ENCODE data around the gene SYMPK.

SYMPK gene

DNA sequence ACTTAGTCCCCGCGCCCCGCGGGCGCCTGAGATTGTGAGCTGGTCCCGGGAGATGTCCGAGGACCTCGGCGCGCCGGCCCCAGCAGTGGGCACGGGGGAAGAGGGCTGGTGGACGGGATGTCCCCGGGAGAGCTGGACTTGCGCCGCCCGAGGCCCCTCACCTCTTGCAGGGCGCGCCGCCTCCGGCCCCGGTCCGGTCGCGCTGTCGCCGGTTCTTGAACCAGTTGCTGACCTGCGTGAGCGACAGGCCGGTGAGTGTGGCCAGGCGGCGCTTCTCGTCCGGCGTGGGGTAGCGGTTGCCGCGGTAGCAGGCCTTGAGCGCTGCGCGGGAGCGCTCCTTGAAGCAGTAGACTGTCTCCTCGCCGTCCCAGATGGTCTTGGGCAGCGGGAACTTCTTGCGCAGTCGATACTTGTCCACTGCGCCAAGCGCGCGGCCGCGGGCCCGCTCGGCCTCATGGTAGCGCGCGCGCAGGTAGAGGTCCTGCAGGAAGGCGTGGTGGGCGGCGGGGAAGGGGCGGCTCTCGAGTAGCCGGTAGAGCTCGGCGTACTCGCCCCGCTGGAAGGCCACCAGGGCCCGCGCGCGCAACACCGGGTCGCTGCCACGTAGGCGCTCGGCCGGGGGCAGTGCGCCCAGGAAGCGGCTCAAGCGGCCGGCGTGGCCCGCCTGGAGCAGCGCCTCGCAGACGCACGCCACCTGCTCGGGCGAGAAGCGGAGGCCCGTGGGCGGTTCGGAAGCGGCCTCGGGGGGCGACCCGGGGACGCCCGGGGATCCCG is 94.9 kb downstream of the SYMPK start:
- DNase-seq (ENCODE audit: low read depth in 2 of 2, low spot score in 1 of 2) = no peak

DNA sequence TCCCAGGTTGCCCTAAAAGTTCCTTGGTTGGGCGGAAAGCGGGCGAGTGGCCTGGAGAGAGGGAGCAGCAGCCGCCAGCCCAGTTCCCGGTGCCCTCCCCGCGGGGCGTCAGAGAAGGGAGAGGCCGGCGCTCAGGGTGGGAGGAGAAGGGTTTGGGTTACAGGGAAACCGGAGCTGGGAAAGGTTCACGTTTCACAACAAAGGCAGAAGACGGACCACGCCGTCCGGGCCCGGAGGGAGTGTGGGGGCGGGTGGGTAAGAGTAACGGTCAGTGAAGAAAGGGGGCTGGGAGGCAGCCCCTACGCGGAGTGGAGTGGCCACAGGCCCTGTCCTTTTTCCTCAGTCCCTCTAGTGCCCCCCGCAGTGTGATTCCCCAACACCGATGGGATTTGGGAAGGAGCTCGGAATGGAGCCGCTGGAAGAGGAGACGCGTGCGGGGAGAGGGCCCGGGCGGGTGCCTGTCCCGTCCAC is 95.5 kb downstream of the SYMPK start:
- no peak for DNase-seq (ENCODE audit: low read depth in 2 of 2, low spot score in 1 of 2)

DNA sequence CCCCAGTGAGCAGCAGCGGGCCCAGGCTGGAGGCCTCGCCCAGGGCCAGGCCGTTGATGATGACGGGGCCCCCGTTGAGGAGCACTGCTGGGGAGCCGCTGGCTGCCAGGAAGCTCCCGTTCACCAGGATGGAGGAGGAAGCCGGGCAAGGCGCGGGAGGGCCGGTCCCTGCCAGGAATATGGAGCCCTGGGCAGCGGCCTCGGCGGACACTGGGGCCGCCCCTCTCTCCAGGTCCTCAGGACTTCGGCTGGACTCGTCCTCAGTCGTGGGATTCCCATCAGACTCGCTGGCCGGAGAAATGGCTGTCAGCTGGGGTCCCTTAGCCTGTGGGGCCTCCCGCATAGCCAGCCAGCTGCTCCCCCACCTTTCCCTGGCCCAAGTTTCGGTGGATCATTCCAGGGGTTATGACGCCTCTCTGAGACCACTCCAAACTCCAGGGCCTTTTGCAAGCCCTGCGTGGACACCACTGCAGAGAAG is 96.0 kb downstream of the SYMPK start:
- no peak for DNase-seq (ENCODE audit: low read depth in 2 of 2, low spot score in 1 of 2)

DNA sequence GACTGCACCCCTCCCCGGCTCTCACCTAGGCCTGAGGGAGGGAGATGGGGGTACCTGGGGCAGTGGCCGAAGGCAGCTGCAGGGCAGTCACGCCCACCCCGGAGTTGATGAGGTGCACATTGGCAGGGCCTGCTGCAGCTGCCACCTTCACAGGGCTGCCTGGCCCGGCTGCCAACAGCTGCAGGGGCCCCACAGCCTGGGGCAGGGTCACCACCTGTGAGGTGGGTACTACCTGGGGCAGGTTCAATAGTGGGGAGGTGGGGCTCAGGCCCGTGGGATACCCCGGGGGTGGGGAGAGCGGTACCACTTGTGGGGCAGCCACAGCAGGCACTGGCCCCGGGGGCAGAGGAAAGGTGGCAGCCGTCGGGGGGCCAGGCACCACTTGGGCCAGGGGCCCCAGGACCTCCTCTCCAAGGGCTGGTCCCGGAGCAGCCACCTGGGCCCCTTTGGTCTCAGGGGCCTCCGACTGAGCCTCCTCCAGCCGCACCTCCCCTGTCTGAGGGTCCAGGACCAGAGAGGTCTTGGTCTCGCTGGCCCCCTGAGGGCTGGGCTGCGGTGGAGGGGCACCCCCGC is 96.6 kb downstream of the SYMPK start:
- DNase-seq (ENCODE audit: low read depth in 2 of 2, low spot score in 1 of 2) = no peak

DNA sequence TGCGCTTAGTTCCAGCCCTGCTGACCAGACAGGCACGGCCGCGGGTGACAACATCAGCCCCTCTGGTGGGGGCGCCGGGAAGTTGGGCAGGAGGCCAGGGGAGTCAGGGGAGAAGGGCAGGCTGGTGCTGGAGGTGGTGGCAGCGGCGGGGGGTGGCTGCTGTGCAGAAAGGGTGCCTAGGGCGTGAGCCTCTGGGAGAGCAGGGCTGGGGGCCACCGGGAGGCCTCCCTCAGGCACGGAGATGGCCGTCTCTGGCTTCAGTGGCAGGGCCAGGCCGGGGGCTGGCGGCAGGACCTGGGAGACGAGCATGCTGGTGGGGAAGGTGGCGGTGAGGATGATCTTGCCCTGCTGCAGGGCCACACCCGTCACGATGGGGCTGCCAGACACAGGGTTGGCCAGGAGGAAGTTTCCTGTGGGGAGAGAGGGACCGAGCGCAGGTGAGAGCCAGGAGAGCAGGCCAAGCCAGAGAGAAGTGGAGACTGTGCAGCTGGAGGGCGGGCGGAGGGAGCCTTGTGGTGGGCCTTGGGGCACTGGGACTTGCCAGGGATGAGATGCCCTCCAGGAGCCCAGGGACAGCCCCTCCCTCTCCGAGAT is 97.1 kb downstream of the SYMPK start:
- DNase-seq (ENCODE audit: low read depth in 2 of 2, low spot score in 1 of 2) = no peak

Measured in stimulated activated CD8-positive, alpha-beta memory T cell treated with anti-CD3 and anti-CD28 coated beads, Interleukin-4, amount 100 ng/mL, for 4 hours (primary cell).